ENCODE data around the gene CARD14. TPM values are rescaled to one million over a fixed set of nuclear protein-coding genes. Genes with fewer than 3 reads are reported as not detected.
A peak's percentile ranks its signal among the peaks of the same experiment; 100 is the strongest.

Gene CARD14
- total and polyA plus RNA-seq, 2 of the 13 experiments (the other 11 are each of a cell fraction or from before 2014, with no cell fraction given) = 0.11 TPM; not detected in 1

DNA sequence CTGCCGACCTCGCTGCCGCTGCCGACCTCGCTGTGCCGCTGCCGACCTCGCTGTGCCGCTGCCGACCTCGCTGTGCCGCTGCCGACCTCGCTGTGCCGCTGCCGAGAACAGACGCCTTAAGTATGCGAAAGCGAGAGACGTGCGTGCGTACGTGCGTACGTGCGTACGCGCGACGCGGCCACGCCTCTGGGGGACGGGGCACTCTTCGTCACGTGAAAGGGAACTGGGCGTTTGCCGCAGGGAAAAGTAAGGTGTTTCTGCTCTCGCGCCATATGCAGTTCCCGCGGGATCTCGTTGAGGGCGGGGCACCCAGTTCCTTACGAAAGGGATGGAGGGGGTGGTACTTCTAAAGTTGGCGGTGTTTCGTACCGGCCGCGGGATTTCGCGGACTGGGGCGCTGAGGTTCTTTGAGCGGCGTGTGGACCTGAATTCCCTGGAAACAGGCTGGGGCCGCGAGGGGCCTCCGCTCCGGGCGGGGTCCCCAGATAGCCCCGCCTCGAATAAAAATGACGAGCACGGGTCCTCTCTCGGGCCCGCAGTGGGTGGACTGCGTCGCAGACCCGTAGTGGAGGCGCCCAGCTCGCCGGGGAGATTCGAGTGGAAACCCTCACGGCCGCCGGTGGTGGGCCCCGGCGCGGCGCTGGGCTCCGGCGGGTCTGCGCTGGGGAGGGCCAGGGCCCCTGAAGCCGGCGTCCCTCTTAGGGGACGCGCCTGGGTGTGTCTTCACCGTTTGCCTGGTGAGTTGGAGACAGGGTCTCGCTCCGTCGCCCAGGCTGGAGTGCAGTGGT is 22.6 kb upstream of the CARD14 start, which contains the start of gene EIF4A3 (continued):
- TF ChIP-seq, protein P1, sequence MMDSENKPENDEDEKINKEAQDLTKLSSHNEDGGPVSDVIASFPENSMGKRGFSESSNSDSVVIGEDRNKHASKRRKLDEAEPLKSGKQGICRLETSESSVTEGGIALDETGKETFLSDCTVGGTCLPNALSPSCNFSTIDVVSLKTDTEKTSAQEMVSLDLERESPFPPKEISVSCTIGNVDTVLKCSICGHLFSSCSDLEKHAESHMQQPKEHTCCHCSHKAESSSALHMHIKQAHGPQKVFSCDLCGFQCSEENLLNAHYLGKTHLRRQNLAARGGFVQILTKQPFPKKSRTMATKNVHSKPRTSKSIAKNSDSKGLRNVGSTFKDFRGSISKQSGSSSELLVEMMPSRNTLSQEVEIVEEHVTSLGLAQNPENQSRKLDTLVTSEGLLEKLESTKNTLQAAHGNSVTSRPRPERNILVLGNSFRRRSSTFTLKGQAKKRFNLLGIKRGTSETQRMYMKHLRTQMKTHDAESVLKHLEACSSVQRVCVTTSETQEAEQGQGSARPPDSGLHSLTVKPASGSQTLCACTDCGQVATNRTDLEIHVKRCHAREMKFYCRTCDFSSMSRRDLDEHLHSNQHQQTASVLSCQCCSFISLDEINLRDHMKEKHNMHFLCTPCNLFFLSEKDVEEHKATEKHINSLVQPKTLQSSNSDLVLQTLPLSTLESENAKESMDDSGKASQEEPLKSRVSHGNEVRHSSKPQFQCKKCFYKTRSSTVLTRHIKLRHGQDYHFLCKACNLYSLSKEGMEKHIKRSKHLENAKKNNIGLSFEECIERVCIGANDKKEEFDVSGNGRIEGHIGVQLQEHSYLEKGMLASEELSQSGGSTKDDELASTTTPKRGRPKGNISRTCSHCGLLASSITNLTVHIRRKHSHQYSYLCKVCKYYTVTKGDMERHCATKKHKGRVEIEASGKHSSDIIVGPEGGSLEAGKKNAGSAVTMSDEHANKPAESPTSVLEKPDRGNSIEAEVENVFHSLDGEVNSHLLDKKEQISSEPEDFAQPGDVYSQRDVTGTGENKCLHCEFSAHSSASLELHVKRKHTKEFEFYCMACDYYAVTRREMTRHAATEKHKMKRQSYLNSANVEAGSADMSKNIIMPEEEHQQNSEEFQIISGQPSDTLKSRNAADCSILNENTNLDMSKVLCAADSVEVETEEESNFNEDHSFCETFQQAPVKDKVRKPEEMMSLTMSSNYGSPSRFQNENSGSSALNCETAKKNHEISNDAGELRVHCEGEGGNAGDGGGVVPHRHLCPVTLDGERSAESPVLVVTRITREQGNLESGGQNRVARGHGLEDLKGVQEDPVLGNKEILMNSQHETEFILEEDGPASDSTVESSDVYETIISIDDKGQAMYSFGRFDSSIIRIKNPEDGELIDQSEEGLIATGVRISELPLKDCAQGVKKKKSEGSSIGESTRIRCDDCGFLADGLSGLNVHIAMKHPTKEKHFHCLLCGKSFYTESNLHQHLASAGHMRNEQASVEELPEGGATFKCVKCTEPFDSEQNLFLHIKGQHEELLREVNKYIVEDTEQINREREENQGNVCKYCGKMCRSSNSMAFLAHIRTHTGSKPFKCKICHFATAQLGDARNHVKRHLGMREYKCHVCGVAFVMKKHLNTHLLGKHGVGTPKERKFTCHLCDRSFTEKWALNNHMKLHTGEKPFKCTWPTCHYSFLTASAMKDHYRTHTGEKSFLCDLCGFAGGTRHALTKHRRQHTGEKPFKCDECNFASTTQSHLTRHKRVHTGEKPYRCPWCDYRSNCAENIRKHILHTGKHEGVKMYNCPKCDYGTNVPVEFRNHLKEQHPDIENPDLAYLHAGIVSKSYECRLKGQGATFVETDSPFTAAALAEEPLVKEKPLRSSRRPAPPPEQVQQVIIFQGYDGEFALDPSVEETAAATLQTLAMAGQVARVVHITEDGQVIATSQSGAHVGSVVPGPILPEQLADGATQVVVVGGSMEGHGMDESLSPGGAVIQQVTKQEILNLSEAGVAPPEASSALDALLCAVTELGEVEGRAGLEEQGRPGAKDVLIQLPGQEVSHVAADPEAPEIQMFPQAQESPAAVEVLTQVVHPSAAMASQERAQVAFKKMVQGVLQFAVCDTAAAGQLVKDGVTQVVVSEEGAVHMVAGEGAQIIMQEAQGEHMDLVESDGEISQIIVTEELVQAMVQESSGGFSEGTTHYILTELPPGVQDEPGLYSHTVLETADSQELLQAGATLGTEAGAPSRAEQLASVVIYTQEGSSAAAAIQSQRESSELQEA (CRISPR knock-in tag; IDR thresholded peaks at IDR 0.05; ENCODE audit: not compliant biosample characterization) = peak; percentile 62
- TF ChIP-seq, protein P2, sequence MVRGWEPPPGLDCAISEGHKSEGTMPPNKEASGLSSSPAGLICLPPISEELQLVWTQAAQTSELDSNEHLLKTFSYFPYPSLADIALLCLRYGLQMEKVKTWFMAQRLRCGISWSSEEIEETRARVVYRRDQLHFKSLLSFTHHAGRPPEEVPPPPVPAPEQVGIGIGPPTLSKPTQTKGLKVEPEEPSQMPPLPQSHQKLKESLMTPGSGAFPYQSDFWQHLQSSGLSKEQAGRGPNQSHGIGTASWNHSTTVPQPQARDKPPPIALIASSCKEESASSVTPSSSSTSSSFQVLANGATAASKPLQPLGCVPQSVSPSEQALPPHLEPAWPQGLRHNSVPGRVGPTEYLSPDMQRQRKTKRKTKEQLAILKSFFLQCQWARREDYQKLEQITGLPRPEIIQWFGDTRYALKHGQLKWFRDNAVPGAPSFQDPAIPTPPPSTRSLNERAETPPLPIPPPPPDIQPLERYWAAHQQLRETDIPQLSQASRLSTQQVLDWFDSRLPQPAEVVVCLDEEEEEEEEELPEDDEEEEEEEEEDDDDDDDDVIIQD (CRISPR knock-in tag; IDR thresholded peaks at IDR 0.05; ENCODE audit: low read depth) = peak; percentile 85; the same call in 1 of the 2 replicates
- no peak for TF ChIP-seq ZNF33A (CRISPR knock-in tag; IDR thresholded peaks at IDR 0.05; ENCODE audit: borderline replicate concordance)
- no peak for TF ChIP-seq NBN (conservative IDR thresholded peaks at IDR 0.05)
- TF ChIP-seq MTA3 (CRISPR knock-in tag; IDR thresholded peaks at IDR 0.05) = no peak
- TF ChIP-seq, protein P3, sequence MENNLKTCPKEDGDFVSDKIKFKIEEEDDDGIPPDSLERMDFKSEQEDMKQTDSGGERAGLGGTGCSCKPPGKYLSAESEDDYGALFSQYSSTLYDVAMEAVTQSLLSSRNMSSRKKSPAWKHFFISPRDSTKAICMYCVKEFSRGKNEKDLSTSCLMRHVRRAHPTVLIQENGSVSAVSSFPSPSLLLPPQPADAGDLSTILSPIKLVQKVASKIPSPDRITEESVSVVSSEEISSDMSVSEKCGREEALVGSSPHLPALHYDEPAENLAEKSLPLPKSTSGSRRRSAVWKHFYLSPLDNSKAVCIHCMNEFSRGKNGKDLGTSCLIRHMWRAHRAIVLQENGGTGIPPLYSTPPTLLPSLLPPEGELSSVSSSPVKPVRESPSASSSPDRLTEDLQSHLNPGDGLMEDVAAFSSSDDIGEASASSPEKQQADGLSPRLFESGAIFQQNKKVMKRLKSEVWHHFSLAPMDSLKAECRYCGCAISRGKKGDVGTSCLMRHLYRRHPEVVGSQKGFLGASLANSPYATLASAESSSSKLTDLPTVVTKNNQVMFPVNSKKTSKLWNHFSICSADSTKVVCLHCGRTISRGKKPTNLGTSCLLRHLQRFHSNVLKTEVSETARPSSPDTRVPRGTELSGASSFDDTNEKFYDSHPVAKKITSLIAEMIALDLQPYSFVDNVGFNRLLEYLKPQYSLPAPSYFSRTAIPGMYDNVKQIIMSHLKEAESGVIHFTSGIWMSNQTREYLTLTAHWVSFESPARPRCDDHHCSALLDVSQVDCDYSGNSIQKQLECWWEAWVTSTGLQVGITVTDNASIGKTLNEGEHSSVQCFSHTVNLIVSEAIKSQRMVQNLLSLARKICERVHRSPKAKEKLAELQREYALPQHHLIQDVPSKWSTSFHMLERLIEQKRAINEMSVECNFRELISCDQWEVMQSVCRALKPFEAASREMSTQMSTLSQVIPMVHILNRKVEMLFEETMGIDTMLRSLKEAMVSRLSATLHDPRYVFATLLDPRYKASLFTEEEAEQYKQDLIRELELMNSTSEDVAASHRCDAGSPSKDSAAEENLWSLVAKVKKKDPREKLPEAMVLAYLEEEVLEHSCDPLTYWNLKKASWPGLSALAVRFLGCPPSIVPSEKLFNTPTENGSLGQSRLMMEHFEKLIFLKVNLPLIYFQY (CRISPR knock-in tag; IDR thresholded peaks at IDR 0.05; ENCODE audit: borderline replicate concordance) = peak; percentile 41; the same call in 1 of the 2 replicates
- TF ChIP-seq TMF1 (CRISPR knock-in tag; IDR thresholded peaks at IDR 0.05; ENCODE audit: low read depth) = peak; percentile 58; the same call in 1 of the 2 replicates
- no peak for TF ChIP-seq NPAS2 (CRISPR knock-in tag; IDR thresholded peaks at IDR 0.05; ENCODE audit: borderline replicate concordance)
- peak; percentile 92; the same call in 1 of the 3 replicates for TF ChIP-seq MXI1 (IDR thresholded peaks at IDR 0.05; ENCODE audit: borderline replicate concordance, low read depth, low read length)
- no peak; the same call in 1 of the 2 replicates for TF ChIP-seq SIX1 (CRISPR knock-in tag; IDR thresholded peaks at IDR 0.05; ENCODE audit: borderline replicate concordance)
- no peak; the same call in 1 of the 2 replicates for TF ChIP-seq ONECUT2 (CRISPR knock-in tag; IDR thresholded peaks at IDR 0.05)
- peak; percentile 82 for TF ChIP-seq SRSF1 (optimal IDR thresholded peaks at IDR 0.05; ENCODE audit: low read depth, low read length)
- no peak for TF ChIP-seq MBD4 (IDR thresholded peaks at IDR 0.05; ENCODE audit: borderline replicate concordance, low read length)
